Measurements from ENCODE around the gene GCKR. TPM values are rescaled to one million over a fixed set of nuclear protein-coding genes. Genes with fewer than 3 reads are reported as not detected.

The GCKR gene
- total RNA-seq, 2 donors from 2014 or later, result 1.8 to 5.7 TPM

GRCh38 chr2:27497288-27497627, 619 bp downstream of the GCKR start:
- peaks cover 3 to 4% of the 10 kb centered on the region in 2 donors for H3K4me1 ChIP-seq (ENCODE audit: control insufficient read depth in 1 of 2, low read depth in 2 of 2)
- no peaks in the 10 kb centered on the region for H3K27me3 ChIP-seq (replicated peaks; ENCODE audit: insufficient read depth)
- DNase-seq (ENCODE audit: low spot score) (no peak), ATAC-seq (ENCODE audit: insufficient number of reproducible peaks, low FRiP score, low read depth) (no peak)
- no peak for TF ChIP-seq CTCF (IDR thresholded peaks at IDR 0.05)
- H3K27ac ChIP-seq, result no peak overlapping the region
- no peaks in the 10 kb centered on the region for H3K36me3 ChIP-seq
- no peaks in the 10 kb centered on the region for H3K9me3 ChIP-seq
- H3K4me3 ChIP-seq, result no peak overlapping the region

DNA sequence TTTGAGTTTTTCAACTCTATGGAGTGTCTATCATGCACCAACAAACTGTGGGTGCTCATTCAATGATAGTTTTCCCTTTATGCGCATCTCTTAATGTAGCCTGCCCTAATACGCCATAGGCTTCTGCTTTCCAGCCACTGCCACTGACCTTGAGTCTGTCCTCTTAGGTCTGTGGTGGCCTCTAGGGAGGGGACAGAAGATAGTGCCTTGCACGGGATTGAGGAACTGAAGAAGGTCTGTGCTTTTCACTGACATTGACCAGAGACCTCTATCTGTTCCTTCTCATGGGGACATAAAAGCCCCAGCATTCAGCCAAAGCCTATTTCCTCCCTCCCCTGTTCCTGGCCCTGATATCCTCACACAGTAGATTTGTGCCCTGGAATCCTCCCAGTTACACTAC, 2.3 kb downstream of the GCKR start:
- DNase-seq (ENCODE audit: low spot score), result no peak
- H3K36me3 ChIP-seq, result no peaks in the 10 kb centered on the region

DNA sequence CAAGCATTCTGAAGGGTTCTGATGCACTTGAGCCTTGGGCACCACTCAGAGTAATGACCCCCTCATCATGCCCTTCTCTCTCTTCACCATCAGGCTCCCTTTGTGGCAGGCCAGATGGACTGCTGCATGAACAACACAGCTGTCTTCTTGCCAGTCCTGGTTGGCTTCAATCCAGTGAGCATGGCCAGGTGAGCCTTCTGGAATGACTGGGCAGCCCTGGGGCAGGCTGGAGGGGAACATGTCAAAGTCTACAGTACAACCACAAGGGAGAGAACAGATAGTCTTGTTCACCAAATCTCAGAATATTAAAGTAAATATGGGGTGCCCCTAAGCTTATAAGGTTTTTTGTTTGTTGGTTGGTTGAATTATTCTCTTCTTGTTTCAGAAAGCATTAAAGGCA, 4.4 kb downstream of the GCKR start:
- H3K27ac ChIP-seq, result no peak overlapping the region
- H3K27me3 ChIP-seq (replicated peaks; ENCODE audit: insufficient read depth), result no peaks in the 10 kb centered on the region
- DNase-seq (ENCODE audit: low spot score) (no peak), ATAC-seq (ENCODE audit: insufficient number of reproducible peaks, low FRiP score, low read depth) (no peak)
- H3K9me3 ChIP-seq, result no peaks in the 10 kb centered on the region
- H3K4me1 ChIP-seq (ENCODE audit: control insufficient read depth in 1 of 2, low read depth in 2 of 2), result no peaks in the 10 kb centered on the region
- no peaks in the 10 kb centered on the region for H3K36me3 ChIP-seq
- no peak for TF ChIP-seq CTCF (IDR thresholded peaks at IDR 0.05)
- no peak overlapping the region for H3K4me3 ChIP-seq

More for the DNA sequence above, 2.3 kb downstream of the GCKR start:
- peaks cover 3 to 4% of the 10 kb centered on the region in 2 donors for H3K4me1 ChIP-seq (ENCODE audit: control insufficient read depth in 1 of 2, low read depth in 2 of 2)
- no peak for TF ChIP-seq CTCF (IDR thresholded peaks at IDR 0.05)
- no peak for ATAC-seq (ENCODE audit: insufficient number of reproducible peaks, low FRiP score, low read depth)
- no peak overlapping the region for H3K4me3 ChIP-seq
- H3K9me3 ChIP-seq, result no peaks in the 10 kb centered on the region
- no peak overlapping the region for H3K27ac ChIP-seq
- no peaks in the 10 kb centered on the region for H3K27me3 ChIP-seq (replicated peaks; ENCODE audit: insufficient read depth)

GRCh38 chr2:27502142-27502541, 5.5 kb downstream of the GCKR start:
- TF ChIP-seq CTCF (IDR thresholded peaks at IDR 0.05), result no peak

GRCh38 chr2:27506587-27506986, 9.9 kb downstream of the GCKR start:
- TF ChIP-seq CTCF (IDR thresholded peaks at IDR 0.05), result no peak
- no peaks in the 10 kb centered on the region for H3K36me3 ChIP-seq
- no peaks in the 10 kb centered on the region for H3K9me3 ChIP-seq
- DNase-seq (ENCODE audit: low spot score), result no peak
- H3K4me3 ChIP-seq, result no peak overlapping the region
- ATAC-seq (ENCODE audit: insufficient number of reproducible peaks, low FRiP score, low read depth), result no peak
- H3K27me3 ChIP-seq (replicated peaks; ENCODE audit: insufficient read depth), result no peaks in the 10 kb centered on the region
- no peaks in the 10 kb centered on the region for H3K4me1 ChIP-seq (ENCODE audit: control insufficient read depth in 1 of 2, low read depth in 2 of 2)
- no peak overlapping the region for H3K27ac ChIP-seq

More at GRCh38 chr2:27502142-27502541, 5.5 kb downstream of the GCKR start:
- DNase-seq (ENCODE audit: low spot score) (no peak), ATAC-seq (ENCODE audit: insufficient number of reproducible peaks, low FRiP score, low read depth) (no peak)
- H3K9me3 ChIP-seq, result no peaks in the 10 kb centered on the region
- H3K27me3 ChIP-seq (replicated peaks; ENCODE audit: insufficient read depth), result no peaks in the 10 kb centered on the region
- no peak overlapping the region for H3K4me3 ChIP-seq
- H3K36me3 ChIP-seq, result no peaks in the 10 kb centered on the region
- no peak overlapping the region for H3K27ac ChIP-seq
- H3K4me1 ChIP-seq (ENCODE audit: control insufficient read depth in 1 of 2, low read depth in 2 of 2), result no peaks in the 10 kb centered on the region
